GM12873 (cell line): ENCODE results near the gene DHX8.

Experiments
- TF ChIP-seq, protein P1 (sequence below): IDR thresholded peaks from 2 replicates; pipeline ENCODE4 v1.5.1; 2012; ENCODE audit warnings: low read depth, mild to moderate bottlenecking, moderate library complexity, low read length, control low read depth; ENCODE audit not compliant: insufficient read depth; ENCODE audit errors: missing control alignments

The DHX8 gene

DNA sequence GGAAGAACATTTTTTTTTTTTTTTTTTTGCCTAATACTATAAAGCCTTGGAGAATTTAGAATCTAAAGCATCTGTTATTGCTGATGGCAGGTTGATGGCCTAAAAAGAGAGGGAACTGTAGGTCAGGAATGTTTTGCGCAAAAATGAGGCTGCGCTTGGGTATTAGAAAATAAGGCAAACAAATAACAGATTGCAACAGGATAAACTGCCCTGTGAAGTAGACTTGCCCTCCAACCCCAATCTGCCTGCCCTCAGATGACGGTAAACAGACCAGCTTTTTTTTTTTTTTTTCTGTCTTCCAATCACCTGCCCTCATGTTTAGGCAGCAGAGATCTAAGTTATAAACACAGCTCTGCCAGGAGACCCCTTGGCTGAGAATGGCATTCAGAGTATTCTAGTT, 3.8 kb upstream of the DHX8 start:
- TF ChIP-seq, protein P1, sequence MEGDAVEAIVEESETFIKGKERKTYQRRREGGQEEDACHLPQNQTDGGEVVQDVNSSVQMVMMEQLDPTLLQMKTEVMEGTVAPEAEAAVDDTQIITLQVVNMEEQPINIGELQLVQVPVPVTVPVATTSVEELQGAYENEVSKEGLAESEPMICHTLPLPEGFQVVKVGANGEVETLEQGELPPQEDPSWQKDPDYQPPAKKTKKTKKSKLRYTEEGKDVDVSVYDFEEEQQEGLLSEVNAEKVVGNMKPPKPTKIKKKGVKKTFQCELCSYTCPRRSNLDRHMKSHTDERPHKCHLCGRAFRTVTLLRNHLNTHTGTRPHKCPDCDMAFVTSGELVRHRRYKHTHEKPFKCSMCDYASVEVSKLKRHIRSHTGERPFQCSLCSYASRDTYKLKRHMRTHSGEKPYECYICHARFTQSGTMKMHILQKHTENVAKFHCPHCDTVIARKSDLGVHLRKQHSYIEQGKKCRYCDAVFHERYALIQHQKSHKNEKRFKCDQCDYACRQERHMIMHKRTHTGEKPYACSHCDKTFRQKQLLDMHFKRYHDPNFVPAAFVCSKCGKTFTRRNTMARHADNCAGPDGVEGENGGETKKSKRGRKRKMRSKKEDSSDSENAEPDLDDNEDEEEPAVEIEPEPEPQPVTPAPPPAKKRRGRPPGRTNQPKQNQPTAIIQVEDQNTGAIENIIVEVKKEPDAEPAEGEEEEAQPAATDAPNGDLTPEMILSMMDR: no peak

DNA sequence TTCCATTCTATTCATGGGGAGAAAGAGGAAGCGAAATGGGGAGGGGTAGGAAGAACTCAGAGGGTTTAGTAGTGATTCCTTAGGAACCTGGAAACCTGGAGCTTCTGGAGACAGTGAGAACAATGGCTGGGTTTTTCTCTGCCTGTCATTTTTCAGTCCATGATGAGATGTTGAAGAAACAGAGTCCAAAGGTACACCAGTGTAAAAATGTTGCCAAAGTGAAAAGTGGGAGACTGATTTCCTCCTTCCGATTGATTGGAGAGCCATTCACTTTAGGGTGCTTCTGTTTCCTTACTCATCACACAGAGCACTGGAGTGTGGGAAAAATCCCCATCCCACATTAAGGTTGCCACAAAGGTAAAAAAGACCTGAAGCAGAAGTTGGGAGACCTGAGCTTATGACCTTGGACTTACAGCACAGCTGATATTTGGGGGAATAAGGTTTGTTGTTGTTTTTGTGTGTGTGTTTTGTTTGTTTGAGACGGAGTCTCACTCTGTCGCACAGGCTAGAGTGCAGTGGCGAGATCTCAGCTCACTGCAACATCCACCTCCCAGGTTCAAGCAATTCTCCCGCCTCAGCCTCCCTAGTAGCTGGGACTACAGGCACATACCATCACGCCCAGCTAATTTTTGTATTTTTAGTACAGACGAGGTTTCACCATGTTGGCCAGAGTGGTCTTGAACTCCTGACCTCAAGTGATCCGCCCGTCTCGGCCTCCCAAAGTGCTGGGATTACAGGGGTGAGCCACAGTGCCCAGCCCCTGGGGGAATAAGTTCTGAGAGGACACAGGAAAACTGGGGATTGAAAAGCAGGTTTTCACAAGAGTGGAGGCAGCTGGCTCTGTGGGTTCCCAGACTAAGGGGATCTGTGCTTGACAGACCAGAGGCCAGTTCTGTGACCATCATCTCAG, 1.4 kb upstream of the DHX8 start:
- TF ChIP-seq, protein P1: no peak

DNA sequence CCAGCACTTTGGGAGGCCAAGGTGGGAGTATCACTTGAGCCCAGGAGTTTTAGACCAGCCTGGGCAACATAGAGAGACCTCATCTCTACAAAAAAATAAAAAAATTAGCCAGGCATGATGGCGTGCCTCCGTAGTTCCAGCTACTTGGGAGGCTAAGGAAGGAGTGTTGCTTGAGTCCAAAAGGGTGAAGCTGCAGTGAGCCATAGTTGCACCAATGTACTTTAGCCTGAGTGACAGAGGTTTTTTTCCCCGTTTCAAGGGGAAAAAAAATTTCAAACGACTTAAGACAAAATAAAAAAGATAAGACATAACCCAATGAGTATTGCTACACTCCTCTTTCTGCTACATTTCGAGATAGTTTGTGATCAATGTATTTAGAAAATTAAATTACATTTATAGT, 6.8 kb downstream of the DHX8 start:
- TF ChIP-seq, protein P1: no peak

DNA sequence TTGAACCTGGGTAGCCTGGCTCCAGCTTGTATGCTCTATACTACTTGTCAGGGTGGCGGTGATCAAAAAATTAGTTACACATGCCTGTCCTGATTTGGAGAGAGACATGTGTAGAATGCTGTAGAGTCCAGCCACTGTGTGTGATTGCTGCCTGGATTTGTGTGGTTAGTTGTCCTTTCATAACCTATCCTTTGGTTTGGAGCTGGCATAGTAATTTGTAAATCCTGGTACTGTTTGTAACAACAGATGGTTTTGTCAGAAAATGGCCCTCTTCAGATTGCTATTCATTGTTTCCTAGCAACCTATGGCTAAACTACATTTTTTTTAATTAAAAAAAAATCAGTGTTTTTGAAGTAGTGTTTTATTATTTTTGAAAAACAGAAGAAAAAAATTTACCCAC, 31.9 kb downstream of the DHX8 start:
- TF ChIP-seq, protein P1: no peak

DNA sequence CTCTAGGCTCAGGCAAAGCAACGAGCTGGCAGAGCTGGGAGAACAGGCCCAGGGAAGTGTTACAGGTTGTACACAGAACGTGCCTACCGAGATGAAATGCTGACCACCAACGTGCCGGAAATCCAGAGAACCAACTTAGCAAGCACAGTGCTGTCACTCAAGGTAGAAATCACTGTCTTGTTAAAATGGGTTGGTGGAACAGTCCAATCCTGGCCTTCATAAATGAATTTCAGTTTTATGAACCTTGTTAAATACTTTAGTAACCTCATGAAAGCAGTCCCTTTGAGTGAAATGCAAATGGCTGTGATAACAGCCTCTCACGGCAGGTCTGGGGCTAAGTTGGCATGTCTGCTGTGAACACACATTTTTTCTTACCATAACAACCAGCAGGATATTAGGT, 33.4 kb downstream of the DHX8 start:
- TF ChIP-seq, protein P1: no peak

DNA sequence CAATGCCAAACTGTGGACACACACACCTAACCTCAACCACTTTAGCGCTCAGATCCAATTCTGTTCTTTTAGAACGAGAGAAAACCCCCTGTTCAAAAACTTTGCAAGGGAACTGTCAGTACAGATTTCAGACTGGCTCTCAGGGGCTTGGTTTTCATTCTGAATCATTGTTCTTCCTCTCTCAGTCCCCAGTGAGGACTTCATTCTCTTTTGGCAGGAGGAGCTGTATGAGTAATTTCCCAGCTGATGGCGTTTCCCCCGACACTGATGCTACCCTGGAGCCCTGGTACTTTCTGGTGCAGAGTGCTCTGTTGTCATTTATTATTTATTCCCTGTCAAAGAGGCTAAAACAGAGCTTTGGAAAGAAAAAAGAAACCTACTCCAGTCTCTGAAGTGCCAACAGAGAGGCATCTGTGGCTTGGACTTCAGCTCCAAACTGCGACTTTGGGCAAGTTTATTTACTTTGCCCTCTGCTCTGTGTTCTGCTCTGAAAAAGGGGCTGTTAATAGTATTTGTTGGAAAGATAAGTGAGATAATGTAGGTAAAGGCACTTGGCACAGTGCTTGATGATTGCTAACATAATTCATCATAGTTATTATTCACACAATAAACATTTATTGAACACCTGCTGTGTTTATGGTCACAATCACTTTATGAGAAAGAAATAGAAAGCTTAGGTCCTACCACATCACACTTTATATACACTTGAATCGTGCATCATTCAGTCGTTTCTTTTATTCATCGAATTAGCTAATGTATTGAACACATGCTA, 34.0 kb downstream of the DHX8 start:
- TF ChIP-seq, protein P1: no peak

DNA sequence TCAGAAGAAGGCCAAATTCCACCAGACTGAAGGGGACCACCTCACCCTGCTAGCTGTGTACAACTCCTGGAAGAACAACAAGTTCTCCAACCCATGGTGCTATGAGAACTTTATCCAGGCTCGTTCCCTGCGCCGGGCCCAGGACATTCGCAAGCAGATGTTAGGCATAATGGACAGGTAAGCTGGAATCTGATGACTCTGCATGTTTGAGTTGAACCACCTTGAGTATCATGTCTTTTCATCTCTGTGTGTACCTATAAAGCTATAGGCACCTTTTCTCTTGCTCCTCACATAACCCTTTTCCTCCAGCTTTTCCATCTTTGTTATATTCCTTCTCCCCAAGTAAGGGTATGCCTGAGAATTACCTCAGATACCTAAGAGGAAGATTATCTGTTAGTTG, 37.6 kb downstream of the DHX8 start:
- TF ChIP-seq, protein P1: no peak
